A673 (cell line): ENCODE measurements around the gene CRYGD.

ENCODE experiments used
- CTCF ChIP-seq: fragments of 300-800, 200-600 bp; sonication (generic); conservative IDR thresholded peaks from 2 replicates; pipeline ENCODE4 v1.5.1; 2017; ENCODE audit warnings: low read depth, mild to moderate bottlenecking, antibody characterized with exemption, low read length, moderate library complexity, mixed read lengths
- EZH2 ChIP-seq: fragments of 200-600 bp; sonication (generic); IDR thresholded peaks from 2 replicates; pipeline ENCODE4 v1.6.1; 2017; ENCODE audit warnings: borderline replicate concordance, low read depth, mild to moderate bottlenecking, mixed read lengths, antibody characterized with exemption, low read length; ENCODE audit not compliant: poor library complexity, severe bottlenecking

- TF ChIP-seq CTCF (peak; percentile 53), EZH2 (no peak)
These were observed 22.4 kb downstream of the CRYGD start for GRCh38 chr2:208101716-208102631.
